ENCODE data around the gene KCTD10. TPM values are rescaled to one million over a fixed set of nuclear protein-coding genes. Genes with fewer than 3 reads are reported as not detected.

Gene KCTD10
- total and polyA plus RNA-seq, 2 of the 13 experiments (the other 11 are each of a cell fraction or from before 2014, with no cell fraction given) = 6.9 to 25.4 TPM

- Histone ChIP-seq H3K36me3 (replicated peaks in 1 of 2; ENCODE audit: control insufficient read depth in 1 of 2, insufficient read depth in 2 of 2, low read length in 2 of 2) (peaks cover 25 to 69% of the 10 kb centered on the region in 2 experiments), H3K4me2 (ENCODE audit: low read depth, low read length) (no peak overlapping the region), H3K4me1 (ENCODE audit: insufficient read depth, low read length) (peaks cover 10% of the 10 kb centered on the region), H3K79me2 (ENCODE audit: insufficient read depth, low read length) (no peaks in the 10 kb centered on the region), H4K20me1 (ENCODE audit: insufficient read depth, low read length) (no peaks in the 10 kb centered on the region), H3K27ac (ENCODE audit: extremely low read length, insufficient read depth, low read length) (no peak overlapping the region), H2AFZ (ENCODE audit: low read length) (no peak overlapping the region), H3K9me3 (ENCODE audit: low read length) (no peaks in the 10 kb centered on the region), H3K9ac (ENCODE audit: insufficient read depth, low read depth, low read length) (no peak overlapping the region), H3K27me3 (ENCODE audit: control insufficient read depth in 1 of 2, insufficient read depth in 2 of 2, low read length in 2 of 2) (no peaks in the 10 kb centered on the region), H3K4me3 (replicated peaks in 1 of 3; ENCODE audit: insufficient read depth in 1 of 3, low read depth in 2 of 3, low read length in 3 of 3) (no peak overlapping the region)
- POLR2A ChIA-PET = no interaction called here
- no peak for TF ChIP-seq AGO2 (optimal IDR thresholded peaks at IDR 0.05; ENCODE audit: low read depth, low read length)
- TF ChIP-seq MAFK (conservative IDR thresholded peaks at IDR 0.05 in 1 of 2, IDR thresholded peaks at IDR 0.05 in 1 of 2; ENCODE audit: low read length in 2 of 2) = peak; percentile 22 to 38; a peak in 2 of 4 replicates
- no peak for TF ChIP-seq ZMYM2 (CRISPR knock-in tag; IDR thresholded peaks at IDR 0.05)
- ATAC-seq (no peak), DNase-seq (ENCODE audit: low spot score) (no peak), FAIRE-seq (no peak)
- WGBS (ENCODE audit: low lambda C conversion rate) = 97% methylated on average over 4 of the region's 4 CpGs
- CTCF ChIA-PET (ENCODE audit: low intra/inter-chr PET ratio, low total read pairs) = no interaction called here
- in situ Hi-C loops (cut with HindIII; ENCODE audit: extremely low pct_ligation_motif_present, low pct_unique_long_range_greater_than_20kb) (no loop called here), intact Hi-C loops (cut with micrococcal nuclease; ENCODE audit: unreplicated experiment) (no loop called here)
- BruUV-seq (replicated peaks) = no TSS peak
Observed at GRCh38 chr12:109485201-109485600, 8.1 kb upstream of the KCTD10 start.

GRCh38 chr12:109483346-109483745 lies 6.2 kb upstream of the KCTD10 start:
- ATAC-seq = no peak
- in situ Hi-C loops (cut with HindIII; ENCODE audit: extremely low pct_ligation_motif_present, low pct_unique_long_range_greater_than_20kb) (no loop called here), intact Hi-C loops (cut with micrococcal nuclease; ENCODE audit: unreplicated experiment) (no loop called here)
- DNase-seq (ENCODE audit: low spot score) = no peak
- POLR2A ChIA-PET = interaction anchor here (0.6 kb wide), 1 partner anchor 390 kb away, joined by 5 read pairs; no protein-coding TSS in a partner anchor
- Histone ChIP-seq H3K4me3 (replicated peaks in 1 of 3; ENCODE audit: insufficient read depth in 1 of 3, low read depth in 2 of 3, low read length in 3 of 3) (no peak overlapping the region), H3K27ac (ENCODE audit: extremely low read length, insufficient read depth, low read length) (no peak overlapping the region), H3K4me1 (ENCODE audit: insufficient read depth, low read length) (peaks cover 24% of the 10 kb centered on the region), H3K27me3 (ENCODE audit: control insufficient read depth in 1 of 2, insufficient read depth in 2 of 2, low read length in 2 of 2) (no peaks in the 10 kb centered on the region), H3K9me3 (ENCODE audit: low read length) (no peaks in the 10 kb centered on the region), H3K4me2 (ENCODE audit: low read depth, low read length) (no peak overlapping the region), H2AFZ (ENCODE audit: low read length) (no peak overlapping the region), H4K20me1 (ENCODE audit: insufficient read depth, low read length) (no peaks in the 10 kb centered on the region), H3K9ac (ENCODE audit: insufficient read depth, low read depth, low read length) (no peak overlapping the region), H3K79me2 (ENCODE audit: insufficient read depth, low read length) (peaks cover 7% of the 10 kb centered on the region), H3K36me3 (replicated peaks in 1 of 2; ENCODE audit: control insufficient read depth in 1 of 2, insufficient read depth in 2 of 2, low read length in 2 of 2) (peaks cover 17 to 51% of the 10 kb centered on the region in 2 experiments)
- no peak for FAIRE-seq
- CTCF ChIA-PET (ENCODE audit: low intra/inter-chr PET ratio, low total read pairs) = no interaction called here
- 97% methylated on average over 11 of the region's 11 CpGs for WGBS (ENCODE audit: low lambda C conversion rate)
- no TSS peak for BruUV-seq (replicated peaks)
- TF ChIP-seq NR2F1 (CRISPR knock-in tag; IDR thresholded peaks at IDR 0.05) (no peak), NR3C1 (CRISPR knock-in tag; IDR thresholded peaks at IDR 0.05) (no peak), ZNF484 (CRISPR knock-in tag; IDR thresholded peaks at IDR 0.05; ENCODE audit: borderline replicate concordance, low read depth) (no peak)

Measured in HepG2 (cell line).